Muscle layer of colon (tissue), 2 donors: Measurements from ENCODE around the gene COX6A2.
"Not testable (repeated sequence)": the region's sequence is repeated elsewhere in the genome, so short reads cannot be mapped to it uniquely, and the experiment has no call there.

Source experiments
- H3K27ac ChIP-seq: one replicate; pipeline ENCODE4 v1.7.0; 2013; ENCODE audit warnings: low read depth, mild to moderate bottlenecking, low read length, moderate library complexity
- H3K27me3 ChIP-seq, 2 donors: one replicate each; pipeline ENCODE4 v1.7.0; 2013; ENCODE audit warnings: low read length in 2 of 2, mild to moderate bottlenecking in 2 of 2; ENCODE audit not compliant: insufficient read depth in 2 of 2, control insufficient read depth in 1 of 2
- H3K36me3 ChIP-seq: one replicate; pipeline ENCODE4 v1.7.0; 2013; ENCODE audit warnings: mild to moderate bottlenecking, low read length; ENCODE audit not compliant: insufficient read depth
- H3K4me1 ChIP-seq: one replicate; pipeline ENCODE4 v1.7.0; 2013; ENCODE audit warnings: mild to moderate bottlenecking, low read length; ENCODE audit not compliant: insufficient read depth
- H3K4me3 ChIP-seq, 2 donors: one replicate each; pipeline ENCODE4 v1.7.0; 2013; ENCODE audit warnings: low read length in 2 of 2, low read depth in 1 of 2, mild to moderate bottlenecking in 1 of 2, moderate library complexity in 1 of 2
- H3K9ac ChIP-seq: one replicate; pipeline ENCODE4 v1.7.0; 2013; ENCODE audit warnings: low read length
- H3K9me3 ChIP-seq: one replicate; pipeline ENCODE4 v1.7.0; 2013; ENCODE audit warnings: mild to moderate bottlenecking, low read length
- donor health status: abdominal sarcoma.
- donor health status: Adenocarcinoma of cecum.

COX6A2 gene

GRCh38 chr16:31451201-31451600, 23.0 kb upstream of the COX6A2 start:
- Histone ChIP-seq H3K4me1 (peaks cover 34% of the 10 kb centered on the region), H3K36me3 (no peaks in the 10 kb centered on the region), H3K9ac (no peak overlapping the region), H3K27ac (no peak overlapping the region), H3K27me3 (no peaks in the 10 kb centered on the region), H3K4me3 (no peak overlapping the region), H3K9me3 (no peaks in the 10 kb centered on the region)

DNA sequence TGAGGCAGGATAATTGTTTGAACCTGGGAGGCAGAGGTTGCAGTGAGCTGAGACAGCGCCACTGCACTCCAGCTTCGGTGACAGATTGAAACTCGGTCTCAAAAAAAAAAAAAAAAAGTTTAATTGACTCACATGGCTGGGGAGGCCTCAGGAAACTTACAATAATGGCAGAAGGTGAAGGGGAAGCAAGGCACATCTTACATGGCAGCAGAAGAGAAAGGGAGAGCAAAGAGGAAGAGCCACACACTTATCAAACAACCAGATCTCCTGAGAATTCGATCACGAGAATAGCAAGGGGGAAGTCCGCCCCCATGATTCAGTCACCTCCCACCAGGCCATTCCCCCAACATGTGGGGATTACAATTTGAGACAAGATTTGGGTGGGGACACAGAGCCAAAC, 17.8 kb upstream of the COX6A2 start:
- not testable (repeated sequence) for H3K4me1 ChIP-seq, H3K27ac ChIP-seq, H3K27me3 ChIP-seq, H3K36me3 ChIP-seq, H3K9me3 ChIP-seq, H3K4me3 ChIP-seq, H3K9ac ChIP-seq

- Histone ChIP-seq H3K4me3 (no peak overlapping the region), H3K9me3 (no peaks in the 10 kb centered on the region), H3K4me1 (peaks cover 6% of the 10 kb centered on the region), H3K36me3 (no peaks in the 10 kb centered on the region), H3K27ac (no peak overlapping the region), H3K27me3 (no peaks in the 10 kb centered on the region), H3K9ac (no peak overlapping the region)
These were observed 13.8 kb upstream of the COX6A2 start for GRCh38 chr16:31441956-31442355.

- no peak overlapping the region for H3K9ac ChIP-seq
These were observed 12.5 kb upstream of the COX6A2 start for GRCh38 chr16:31440516-31441184.

DNA sequence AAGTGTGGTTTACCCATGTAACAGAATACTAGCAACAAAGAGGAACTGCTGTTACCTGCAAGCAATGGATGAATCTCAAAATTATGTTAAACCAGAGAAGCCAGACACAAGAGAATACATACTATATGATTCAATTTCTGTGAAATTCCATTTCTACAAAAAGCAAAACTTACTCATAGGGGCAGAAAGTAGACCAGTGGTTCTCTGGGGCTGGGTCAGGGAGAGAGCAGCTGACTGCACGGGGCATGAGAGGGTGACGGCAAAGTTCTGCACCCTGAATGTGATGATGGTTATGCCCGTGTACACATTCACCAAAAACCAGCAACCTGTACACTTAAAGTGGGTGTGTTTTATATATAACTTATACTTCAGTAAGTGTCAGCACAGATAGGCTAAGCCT, 11.4 kb upstream of the COX6A2 start:
- Histone ChIP-seq H3K27ac (no peak overlapping the region), H3K9ac (no peak overlapping the region), H3K4me3 (no peak overlapping the region), H3K36me3 (no peaks in the 10 kb centered on the region), H3K27me3 (no peaks in the 10 kb centered on the region), H3K4me1 (peaks cover 6% of the 10 kb centered on the region), H3K9me3 (no peaks in the 10 kb centered on the region)

More at GRCh38 chr16:31440516-31441184, 12.5 kb upstream of the COX6A2 start:
- H3K4me1 ChIP-seq, result peaks cover 6% of the 10 kb centered on the region
- no peaks in the 10 kb centered on the region for H3K9me3 ChIP-seq
- H3K27me3 ChIP-seq, result no peaks in the 10 kb centered on the region
- no peak overlapping the region for H3K27ac ChIP-seq
- no peaks in the 10 kb centered on the region for H3K36me3 ChIP-seq
- no peak overlapping the region for H3K4me3 ChIP-seq

GRCh38 chr16:31439023-31439422, 10.9 kb upstream of the COX6A2 start:
- not testable (repeated sequence) for H3K27me3 ChIP-seq

GRCh38 chr16:31438414-31438813, 10.3 kb upstream of the COX6A2 start:
- Histone ChIP-seq H3K36me3 (no peaks in the 10 kb centered on the region), H3K9me3 (no peaks in the 10 kb centered on the region), H3K27me3 (no peaks in the 10 kb centered on the region), H3K9ac (no peak overlapping the region), H3K4me3 (no peak overlapping the region), H3K27ac (no peak overlapping the region), H3K4me1 (peaks cover 6% of the 10 kb centered on the region)

More at GRCh38 chr16:31439023-31439422, 10.9 kb upstream of the COX6A2 start:
- not testable (repeated sequence) for H3K36me3 ChIP-seq, H3K9me3 ChIP-seq, H3K9ac ChIP-seq, H3K4me1 ChIP-seq, H3K27ac ChIP-seq, H3K4me3 ChIP-seq

DNA sequence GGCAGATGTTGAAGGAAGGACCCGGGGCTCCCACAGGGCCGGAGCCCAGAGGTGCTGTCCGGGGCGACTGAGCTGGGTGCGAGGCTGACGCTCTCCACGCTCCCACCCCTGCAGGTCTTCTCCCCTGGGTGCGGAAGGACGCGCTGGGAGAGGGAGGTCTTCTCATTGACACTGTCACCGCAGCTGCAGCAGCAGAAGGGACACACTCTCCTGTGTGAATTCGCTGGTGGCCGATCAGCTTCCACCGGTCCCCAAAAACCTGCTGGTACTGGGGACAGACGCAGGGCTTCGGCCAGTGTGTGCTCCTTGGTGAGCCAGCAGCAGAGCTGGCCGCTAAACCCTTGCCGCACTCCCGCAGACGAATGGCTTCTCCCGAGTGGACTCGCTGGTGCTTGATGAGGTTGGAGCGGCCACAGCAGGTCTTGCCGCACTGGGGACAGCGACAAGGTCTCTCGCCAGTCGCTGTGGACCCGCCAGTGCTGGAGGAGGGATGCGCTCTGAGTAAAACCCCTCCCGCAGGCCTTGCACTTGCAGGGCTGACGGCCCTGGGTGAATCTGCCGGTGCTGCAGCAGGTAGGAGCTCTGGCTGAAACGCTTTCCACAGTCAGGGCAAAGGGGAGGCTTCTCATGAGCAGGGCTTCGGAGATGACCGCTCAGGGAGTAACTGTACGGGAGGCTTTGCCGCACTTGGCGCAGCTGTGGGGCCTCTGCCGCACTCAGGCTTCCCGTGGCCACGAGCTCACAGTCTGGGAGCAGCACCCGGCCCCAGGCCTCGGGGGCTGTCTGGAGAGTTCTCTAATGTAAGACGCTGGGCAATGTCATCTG, 8.3 kb upstream of the COX6A2 start:
- no peaks in the 10 kb centered on the region for H3K9me3 ChIP-seq
- H3K36me3 ChIP-seq, result no peaks in the 10 kb centered on the region
- no peak overlapping the region for H3K9ac ChIP-seq
- no peaks in the 10 kb centered on the region for H3K27me3 ChIP-seq
- H3K27ac ChIP-seq, result no peak overlapping the region
- H3K4me3 ChIP-seq, result no peak overlapping the region
- H3K4me1 ChIP-seq, result no peaks in the 10 kb centered on the region

DNA sequence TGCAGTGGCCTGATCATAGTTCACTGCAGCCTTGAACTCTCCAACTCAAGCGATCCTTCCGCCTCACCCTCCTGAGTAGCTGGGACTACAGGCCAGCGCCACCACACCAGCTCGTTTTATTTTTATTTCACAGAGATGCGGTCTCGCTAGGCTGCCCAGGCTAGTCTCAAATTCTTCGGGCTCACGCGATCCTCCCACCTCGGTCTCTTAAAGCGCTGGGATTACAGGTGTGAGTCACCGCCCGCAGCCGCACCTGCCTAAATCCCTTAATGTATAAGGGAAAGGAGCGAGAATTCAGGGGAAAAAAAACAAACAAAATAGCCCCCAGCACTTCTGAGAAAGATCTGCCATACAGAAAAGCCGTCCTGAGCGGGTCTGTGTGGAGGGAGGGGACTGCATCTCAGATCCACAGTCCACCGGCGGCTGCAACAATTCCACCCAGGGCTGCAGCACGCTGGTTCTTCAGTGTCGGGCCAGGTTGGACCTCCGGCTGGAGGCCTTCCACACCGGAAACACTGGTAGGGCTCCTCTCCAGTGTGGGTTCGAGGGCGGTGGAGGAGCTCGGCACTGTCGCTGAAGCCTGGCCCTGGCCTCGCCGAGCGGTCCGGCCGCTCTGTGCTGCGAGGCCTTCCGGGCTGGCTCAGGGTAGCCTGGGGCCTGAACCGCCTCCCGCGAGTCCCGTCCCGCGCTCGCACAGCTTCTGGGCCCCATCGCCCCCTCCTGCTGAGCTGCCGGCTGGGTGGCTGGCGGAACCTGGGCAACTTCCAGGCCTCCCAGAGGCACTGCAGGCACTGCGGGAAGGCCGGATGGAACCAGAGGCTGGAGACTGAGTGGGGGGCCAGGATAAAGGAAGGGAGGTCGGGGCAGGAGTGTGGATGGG, 7.4 kb upstream of the COX6A2 start:
- Histone ChIP-seq H3K9me3 (no peaks in the 10 kb centered on the region), H3K36me3 (no peaks in the 10 kb centered on the region), H3K4me3 (no peak overlapping the region), H3K4me1 (no peaks in the 10 kb centered on the region), H3K27ac (no peak overlapping the region), H3K27me3 (no peaks in the 10 kb centered on the region), H3K9ac (no peak overlapping the region)

DNA sequence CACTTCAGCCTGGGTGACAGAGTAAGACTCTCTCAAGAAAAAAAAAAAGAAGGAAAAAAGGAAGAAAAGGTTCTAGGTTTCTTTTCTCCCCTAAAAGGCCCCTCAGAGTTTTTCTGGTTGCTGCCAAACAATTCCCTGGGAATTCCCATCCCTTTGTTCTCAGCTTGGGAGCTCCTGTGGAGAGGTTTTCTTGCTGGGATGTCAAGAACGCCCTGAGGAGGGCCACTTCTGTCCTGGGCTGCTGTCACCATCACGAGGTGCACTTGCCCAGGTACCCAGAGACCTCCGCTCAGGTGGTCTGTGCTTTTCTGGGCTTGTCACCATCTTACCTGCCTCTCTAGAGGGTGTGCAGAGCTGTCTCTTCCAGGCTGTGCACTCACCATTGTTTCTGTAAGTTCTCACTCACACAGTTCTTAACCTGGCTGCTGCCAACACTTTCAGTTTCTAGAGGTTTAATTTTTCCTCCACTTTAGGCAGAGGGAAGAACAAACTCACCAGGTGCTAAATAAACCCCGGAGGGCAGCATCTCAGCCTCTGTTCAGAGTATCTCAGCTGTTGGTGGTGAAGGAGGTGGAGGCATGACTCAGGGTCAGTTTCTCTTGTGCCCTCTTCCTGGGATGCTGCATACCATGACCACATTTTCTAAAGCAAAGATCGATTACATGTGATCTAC, 2.4 kb upstream of the COX6A2 start:
- Histone ChIP-seq H3K4me3 (no peak overlapping the region), H3K27ac (no peak overlapping the region), H3K9me3 (no peaks in the 10 kb centered on the region), H3K4me1 (peaks cover 5% of the 10 kb centered on the region), H3K36me3 (no peaks in the 10 kb centered on the region), H3K9ac (no peak overlapping the region), H3K27me3 (no peaks in the 10 kb centered on the region)

GRCh38 chr16:31429796-31430195, 1.6 kb upstream of the COX6A2 start:
- no peak overlapping the region for H3K4me3 ChIP-seq
- peaks cover 5% of the 10 kb centered on the region for H3K4me1 ChIP-seq
- H3K27ac ChIP-seq, result no peak overlapping the region
- H3K27me3 ChIP-seq, result no peaks in the 10 kb centered on the region
- H3K9ac ChIP-seq, result no peak overlapping the region
- H3K36me3 ChIP-seq, result no peaks in the 10 kb centered on the region
- H3K9me3 ChIP-seq, result no peaks in the 10 kb centered on the region
